Kidney glomerular epithelial cell (primary cell): ENCODE measurements around the gene LGI1.
"Not testable (repeated sequence)": the region's sequence is repeated elsewhere in the genome, so short reads cannot be mapped to it uniquely, and the experiment has no call there.

Source experiments
- DNase-seq: peaks from one replicate; lab custom pipeline; 2025; lab: John Stamatoyannopoulos, UW

The LGI1 gene

DNA sequence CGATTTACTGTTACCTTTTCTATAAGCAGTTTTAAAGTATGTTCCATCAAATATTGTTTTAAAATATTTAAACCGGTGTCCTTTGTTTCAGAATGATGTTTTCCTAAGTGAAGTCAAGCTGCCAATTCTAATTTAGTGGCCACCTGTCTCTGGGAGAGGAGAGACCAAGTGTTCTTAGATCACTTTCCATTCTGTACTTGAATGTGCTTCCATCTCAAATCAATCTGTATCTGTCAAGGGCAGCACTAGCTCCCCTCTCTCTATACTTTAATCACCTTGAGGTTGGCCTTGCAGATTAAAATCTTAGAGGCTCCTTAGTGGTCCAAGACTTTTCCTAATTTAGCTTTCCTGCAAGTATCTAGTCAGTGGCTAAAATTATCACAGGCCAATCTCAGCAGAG, 49.6 kb downstream of the LGI1 start:
- DNase-seq, result no peak

GRCh38 chr10:93812659-93813338, 55.1 kb downstream of the LGI1 start:
- no peak for DNase-seq

DNA sequence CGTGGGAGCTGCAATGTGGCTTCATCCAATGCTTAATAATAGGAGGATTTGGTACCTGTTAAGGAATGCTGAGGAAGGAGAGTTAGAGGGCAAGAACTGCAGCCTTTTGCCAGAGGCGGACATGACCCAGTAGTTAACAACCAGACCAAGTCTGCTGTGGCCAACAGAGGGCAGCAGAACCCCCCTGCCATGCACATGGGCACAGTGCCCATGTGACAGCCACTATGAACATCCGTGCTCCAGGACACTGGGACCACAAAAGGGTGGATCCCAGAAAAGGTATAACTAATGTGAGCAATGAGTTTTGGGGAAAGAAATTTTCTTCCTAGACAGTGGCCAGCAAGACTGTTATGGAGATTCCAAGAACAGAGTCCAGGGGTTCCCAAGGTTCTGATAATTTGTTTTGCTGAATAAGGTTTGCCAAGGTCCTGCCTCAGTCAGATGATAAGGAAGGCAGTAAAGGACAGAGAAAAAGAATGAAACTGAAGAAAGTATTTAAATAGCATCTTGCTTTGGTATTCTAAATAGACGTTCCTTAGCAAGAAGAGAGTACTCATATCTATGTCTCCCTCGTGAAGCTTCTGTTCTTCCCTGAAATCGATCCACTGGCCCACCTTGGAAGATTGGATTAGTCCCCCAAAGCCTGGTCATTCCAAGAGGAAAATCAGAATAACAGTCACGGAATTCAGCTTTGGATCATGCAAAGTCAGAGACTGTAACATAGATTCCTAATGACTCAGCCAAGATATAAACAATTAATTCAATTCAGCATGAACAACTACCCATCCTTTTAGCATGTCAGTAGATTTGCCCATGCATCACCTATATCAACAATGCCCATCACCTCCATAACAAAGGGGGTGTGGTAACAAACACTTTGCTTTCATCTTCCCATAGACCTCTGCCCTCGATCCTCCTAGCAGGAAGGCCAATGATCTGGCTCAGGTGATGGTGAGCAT, 56.0 kb downstream of the LGI1 start:
- DNase-seq, result peak; percentile 43

GRCh38 chr10:93815304-93816096, 57.8 kb downstream of the LGI1 start:
- no peak for DNase-seq

DNA sequence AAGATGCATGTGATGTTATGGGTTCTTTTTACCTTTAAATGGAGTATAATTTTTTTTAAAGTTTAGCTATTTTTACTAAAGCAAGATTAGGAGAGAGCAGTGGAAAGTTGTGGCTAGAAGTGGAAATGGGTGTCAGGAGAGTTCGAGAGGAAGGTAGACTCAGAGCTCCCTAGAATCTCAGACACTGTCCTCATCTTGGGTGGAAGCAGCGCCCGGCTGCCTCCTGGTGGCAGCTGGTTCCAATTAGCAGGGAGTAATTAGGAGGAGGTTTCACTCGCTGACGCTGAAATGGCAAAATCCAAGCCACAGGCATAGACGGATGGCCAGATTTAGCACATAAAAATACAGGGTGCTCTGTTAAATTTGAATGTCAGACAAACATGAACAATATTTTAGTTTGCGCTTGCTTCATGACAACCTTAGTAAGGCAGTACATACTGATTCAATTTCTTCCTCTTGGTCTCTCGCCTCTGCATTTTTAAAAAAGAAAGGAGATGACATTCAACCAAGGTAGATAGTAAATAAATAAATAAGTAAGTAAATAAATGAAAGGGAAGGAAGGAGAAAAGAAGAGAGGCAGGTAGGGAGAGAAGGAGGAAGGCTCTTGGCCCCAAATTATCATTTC, 58.5 kb downstream of the LGI1 start:
- DNase-seq, result peak; percentile 50

DNA sequence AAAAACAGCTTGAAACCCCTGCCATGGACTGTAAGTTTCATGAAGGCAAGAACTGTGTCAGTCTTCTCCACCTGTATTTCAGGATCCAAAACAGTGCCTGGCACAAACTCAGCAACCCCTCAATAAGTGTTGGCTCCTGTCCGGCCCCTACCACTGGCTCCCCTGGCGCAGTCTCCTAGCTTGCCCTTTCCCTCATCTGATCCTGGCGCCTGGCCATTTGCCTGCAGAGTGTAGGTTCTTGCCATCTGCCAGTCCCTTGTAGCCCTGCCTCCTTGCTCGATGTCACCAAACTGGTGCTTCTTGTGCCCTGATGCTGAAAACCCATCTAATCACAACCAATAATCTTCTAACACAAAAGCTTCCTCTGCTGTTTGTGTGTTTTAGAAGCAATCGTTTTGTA, 60.4 kb downstream of the LGI1 start:
- DNase-seq, result no peak

DNA sequence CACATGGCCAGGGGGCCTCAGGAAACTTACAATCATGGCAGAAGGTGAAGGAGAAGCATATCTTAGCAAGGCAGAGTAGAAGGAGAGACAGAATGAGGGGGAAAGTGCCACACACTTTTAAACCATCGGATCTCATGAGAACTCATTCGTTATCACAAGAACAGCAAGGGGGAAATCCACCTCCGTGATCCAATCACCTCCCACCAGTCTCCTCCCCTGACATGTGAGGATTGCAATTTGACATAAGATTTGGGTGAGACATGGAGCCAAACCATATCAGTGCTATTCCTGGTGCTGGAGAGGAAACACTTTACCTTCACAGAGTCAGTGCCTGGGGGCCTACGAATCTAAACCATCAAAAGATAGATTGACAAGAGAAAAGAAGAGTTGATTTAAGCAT, 61.8 kb downstream of the LGI1 start:
- no peak for DNase-seq

GRCh38 chr10:93820434-93820833, 62.7 kb downstream of the LGI1 start:
- no peak for DNase-seq

DNA sequence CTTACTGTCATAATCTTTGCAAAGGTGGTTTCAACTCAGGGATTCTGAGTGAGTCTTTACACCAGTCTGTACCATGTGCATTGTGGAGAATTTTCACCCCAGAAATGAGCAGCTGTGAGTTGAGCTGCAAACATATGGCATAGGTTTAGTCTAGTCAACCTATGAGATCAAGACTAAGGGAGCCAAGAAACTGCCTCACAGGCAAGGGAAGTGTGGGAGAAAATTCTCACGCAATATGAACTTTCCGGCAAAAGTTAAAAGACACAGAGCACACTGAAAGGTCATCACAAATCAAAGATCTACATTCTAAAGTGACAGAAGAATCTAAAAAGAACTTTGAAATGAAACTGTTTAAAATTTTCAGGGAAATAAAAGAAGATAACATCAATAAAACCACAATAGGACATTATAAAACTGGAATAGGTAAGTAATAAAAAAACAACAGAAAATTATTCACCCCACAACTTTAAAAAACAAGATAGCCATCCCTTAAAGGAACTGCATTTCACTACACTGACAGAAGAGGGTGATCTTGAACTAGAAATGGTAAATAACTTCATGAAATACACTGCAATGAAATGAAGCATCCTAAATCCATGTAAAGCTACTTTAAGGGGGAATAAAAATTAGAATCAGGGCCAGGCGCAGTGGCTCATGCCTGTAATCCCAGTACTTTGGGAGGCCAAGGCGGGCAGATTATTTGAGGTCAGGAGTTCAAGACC, 63.5 kb downstream of the LGI1 start:
- DNase-seq, result peak; percentile 42

- DNase-seq, result no peak
These were observed 68.6 kb downstream of the LGI1 start for GRCh38 chr10:93826355-93826754.

DNA sequence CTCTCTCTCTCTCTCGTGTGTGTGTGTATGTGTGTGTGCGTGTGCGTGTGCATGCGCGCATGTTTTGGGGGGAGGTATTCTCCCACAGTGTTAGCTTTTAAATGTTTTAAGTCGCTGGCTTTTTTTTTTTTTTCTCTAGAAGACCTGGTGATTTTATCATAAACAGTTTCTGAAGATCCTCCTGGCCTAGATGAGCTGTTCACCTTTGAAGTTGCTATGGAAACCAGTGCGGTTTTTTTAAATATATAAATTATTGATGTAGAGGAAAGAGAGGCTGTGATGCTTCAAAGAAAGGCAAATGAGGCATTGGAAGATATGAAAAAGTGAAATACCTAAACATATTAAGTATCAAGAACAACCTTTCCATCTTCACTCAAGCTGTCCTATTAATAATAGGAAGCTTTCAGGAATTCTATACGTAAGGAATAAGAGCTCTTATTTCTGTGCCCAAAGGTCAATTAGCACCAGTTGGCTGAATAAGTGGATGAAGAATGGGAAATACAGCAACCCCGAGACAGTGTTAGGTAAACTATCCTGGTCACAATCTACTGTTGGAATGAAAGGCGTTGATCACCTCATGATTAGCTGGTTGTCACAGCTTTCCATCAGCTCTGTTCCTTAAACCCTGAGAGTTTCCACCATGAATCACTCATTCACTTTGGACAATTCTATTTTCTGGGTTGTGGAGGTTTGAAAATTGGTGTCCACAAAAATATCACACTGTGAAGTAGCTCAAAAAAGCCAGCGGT, 69.5 kb downstream of the LGI1 start:
- DNase-seq, result no peak

DNA sequence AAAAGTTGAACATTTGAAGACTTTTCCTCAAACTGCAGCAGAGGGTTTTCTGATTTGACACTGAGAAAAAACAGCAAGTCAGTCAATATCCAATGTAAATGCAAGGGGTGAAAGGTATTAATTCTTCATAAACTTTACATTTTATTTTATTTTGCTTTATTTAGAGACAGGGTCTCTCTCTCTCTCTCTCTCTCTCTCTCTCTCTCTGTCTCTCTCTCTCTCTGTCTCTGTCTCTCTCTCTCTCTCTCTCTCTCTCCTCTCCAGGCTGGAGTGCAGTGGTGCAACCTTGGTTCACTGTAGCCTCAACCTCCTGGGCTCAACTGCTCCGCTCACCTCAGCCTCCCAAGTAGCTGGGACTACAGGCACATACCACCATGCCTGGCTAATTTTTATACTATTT, 73.3 kb downstream of the LGI1 start:
- not testable (repeated sequence) for DNase-seq

DNA sequence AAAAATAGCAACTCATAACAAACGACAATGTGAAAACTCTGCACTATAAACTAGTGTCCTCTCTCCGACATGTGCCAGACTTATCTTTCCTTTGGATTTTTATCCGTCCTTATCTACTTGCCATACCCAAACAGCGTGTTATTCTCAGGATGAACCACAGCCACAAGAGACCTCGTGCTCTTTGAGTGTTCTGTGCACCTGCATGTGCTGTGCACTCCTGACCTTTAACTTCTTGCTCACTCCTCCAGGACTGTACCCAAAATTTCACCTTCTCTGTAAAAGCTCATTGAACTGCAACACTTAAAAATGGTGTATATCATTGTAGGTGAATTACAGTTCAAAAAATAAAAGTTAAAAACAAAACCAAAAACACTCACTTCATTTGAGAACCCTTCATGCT, 78.0 kb downstream of the LGI1 start:
- DNase-seq, result no peak

- no peak for DNase-seq
These were observed 80.1 kb downstream of the LGI1 start for GRCh38 chr10:93837822-93838221.

DNA sequence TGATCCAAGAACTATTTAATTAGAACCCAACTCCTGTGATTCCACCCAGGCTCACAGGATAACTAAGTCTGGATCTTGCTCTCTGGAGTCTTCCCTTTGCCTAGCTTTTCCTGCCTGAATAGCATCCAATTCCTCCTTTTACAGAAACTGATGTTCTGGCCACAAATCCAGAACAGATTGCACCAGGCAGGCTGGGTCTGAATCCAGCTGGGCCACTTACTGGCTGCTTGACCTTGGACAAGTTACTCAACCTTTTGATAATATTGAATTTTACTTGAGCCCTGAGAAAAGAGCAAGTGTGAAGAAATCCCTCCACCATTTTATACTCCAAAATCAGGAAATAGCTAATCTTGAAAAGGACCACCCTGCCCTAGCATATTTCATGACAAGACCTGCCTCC, 80.5 kb downstream of the LGI1 start:
- no peak for DNase-seq

DNA sequence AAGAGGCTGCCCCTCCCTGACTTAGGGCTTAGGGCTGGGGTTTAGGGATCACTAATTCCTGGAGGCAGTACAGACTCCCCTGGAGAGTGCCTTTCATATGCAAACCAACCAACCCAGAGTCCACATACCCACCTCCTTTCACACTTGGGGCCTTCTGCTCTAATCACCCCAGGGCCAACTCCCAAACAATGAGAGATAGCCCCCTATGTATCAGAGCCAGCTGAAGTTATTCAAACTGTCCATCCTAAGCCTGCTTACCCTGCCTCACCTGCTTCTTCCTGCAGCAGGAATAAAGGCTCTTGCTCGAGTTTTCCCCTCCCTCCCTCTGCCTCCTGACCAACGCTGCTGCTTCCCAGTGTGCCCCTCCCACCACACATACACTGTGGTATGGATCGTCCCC, 84.2 kb downstream of the LGI1 start:
- DNase-seq, result no peak

DNA sequence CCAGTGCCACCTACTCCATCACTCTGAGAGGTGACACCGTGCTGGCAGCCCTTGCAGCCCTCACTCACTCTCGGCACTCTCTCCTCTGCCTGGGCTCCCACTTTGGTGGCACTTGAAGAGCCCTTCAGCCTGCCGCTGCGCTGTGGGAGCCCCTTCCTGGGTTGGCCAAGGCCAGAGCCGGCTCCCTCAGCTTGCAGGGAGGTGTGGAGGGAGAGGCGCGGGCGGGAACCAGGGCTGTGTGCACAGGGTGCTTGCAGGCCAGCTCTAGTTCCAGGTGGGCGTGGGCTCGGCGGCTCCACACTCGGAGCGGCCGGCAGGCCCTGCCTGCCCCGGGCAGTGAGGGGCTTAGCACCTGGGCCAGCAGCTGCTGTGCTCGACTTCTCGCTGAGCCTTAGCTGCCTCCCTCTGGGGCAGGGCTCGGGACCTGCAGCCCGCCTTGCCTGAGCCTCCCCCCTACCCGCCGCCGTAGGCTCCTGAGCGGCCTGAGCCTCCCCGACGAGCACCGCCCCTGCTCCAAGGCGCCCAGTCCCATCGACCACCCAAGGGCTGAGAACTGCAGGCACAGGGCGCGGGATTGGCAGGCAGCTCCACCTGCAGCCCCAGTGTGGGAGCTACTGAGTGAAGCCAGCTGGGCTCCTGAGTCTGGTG, 87.4 kb downstream of the LGI1 start:
- no peak for DNase-seq
